ENCODE results near the gene MOB3C. TPM values are rescaled to one million over a fixed set of nuclear protein-coding genes. Genes with fewer than 3 reads are reported as not detected.

Gene MOB3C
- total and polyA plus RNA-seq, 2 of the 4 experiments (the other 2 are of a cell fraction) = 7.3 to 9.0 TPM

DNA sequence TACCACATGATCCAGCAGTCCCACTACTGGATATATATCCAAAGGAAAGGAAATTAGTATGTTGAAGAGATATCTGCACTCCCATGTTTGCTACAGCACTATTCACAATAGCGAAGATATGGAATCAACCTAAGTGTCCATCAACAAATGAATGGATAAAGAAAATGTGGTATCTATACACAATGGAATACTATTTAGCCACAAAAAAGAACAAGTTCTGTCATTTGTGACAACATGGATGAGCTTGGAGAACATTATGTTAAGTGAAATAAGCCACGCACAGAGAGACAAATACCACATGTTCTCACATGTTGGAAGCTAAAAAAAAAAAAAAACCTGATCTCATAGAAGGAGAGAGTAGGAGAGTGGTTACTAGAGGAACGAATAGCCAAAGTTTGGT, 33.9 kb upstream of the MOB3C start:
- H3K23ac ChIP-seq (ENCODE audit: low read depth, low read length) = no peak overlapping the region
- H2AK9ac ChIP-seq (replicated peaks; ENCODE audit: low read depth, low read length, poor library complexity) = no peak overlapping the region
- H4K8ac ChIP-seq (ENCODE audit: low read depth in 2 of 2, low read length in 2 of 2) = no peak overlapping the region
- dilution Hi-C loops (cut with HindIII; ENCODE audit: low sequenced_read_pairs, unreplicated experiment) (no loop called here), intact Hi-C loops (cut with micrococcal nuclease) (no loop called here), in situ Hi-C loops (cut with MboI; ENCODE audit: low sequenced_read_pairs) (no loop called here)
- no peak overlapping the region for H3K4me2 ChIP-seq (ENCODE audit: low read depth, low read length)
- no peak overlapping the region for H2BK20ac ChIP-seq (ENCODE audit: low read depth, low read length)
- CTCF ChIA-PET = no interaction called here
- no peak overlapping the region for H3K56ac ChIP-seq (ENCODE audit: extremely low read depth, insufficient read depth, low read length)
- H3K4me1 ChIP-seq (ENCODE audit: control insufficient read depth, insufficient read depth, low read length) = peaks cover 5% of the 10 kb centered on the region; the same call in 1 of the 2 replicates
- no peak overlapping the region for H3K4ac ChIP-seq (ENCODE audit: low read depth, low read length)
- no peak overlapping the region for H3K27ac ChIP-seq (ENCODE audit: insufficient read depth, low read length)
- H3K4me3 ChIP-seq (ENCODE audit: insufficient read depth, low read depth, low read length) = no peak overlapping the region
- POLR2A ChIA-PET (ENCODE audit: unreplicated experiment) = no interaction called here
- TF ChIP-seq POLR2A (IDR thresholded peaks at IDR 0.05; ENCODE audit: low read depth, low read length) (no peak), MXI1 (IDR thresholded peaks at IDR 0.05; ENCODE audit: borderline replicate concordance, low read depth, low read length) (no peak), RAD21 (IDR thresholded peaks at IDR 0.05; ENCODE audit: low read length) (no peak), CHD1 (IDR thresholded peaks at IDR 0.05; ENCODE audit: low read depth, low read length) (no peak), NFE2L2 (IDR thresholded peaks at IDR 0.05; ENCODE audit: low read depth, low read length) (no peak), RFX5 (IDR thresholded peaks at IDR 0.05; ENCODE audit: low read depth, low read length) (no peak), MAZ (IDR thresholded peaks at IDR 0.05; ENCODE audit: borderline replicate concordance, low read depth, low read length) (no peak), RCOR1 (IDR thresholded peaks at IDR 0.05; ENCODE audit: insufficient replicate concordance, low read length) (no peak), CEBPB (IDR thresholded peaks at IDR 0.05; ENCODE audit: low read depth, low read length) (no peak)
- TF ChIP-seq, protein P1, sequence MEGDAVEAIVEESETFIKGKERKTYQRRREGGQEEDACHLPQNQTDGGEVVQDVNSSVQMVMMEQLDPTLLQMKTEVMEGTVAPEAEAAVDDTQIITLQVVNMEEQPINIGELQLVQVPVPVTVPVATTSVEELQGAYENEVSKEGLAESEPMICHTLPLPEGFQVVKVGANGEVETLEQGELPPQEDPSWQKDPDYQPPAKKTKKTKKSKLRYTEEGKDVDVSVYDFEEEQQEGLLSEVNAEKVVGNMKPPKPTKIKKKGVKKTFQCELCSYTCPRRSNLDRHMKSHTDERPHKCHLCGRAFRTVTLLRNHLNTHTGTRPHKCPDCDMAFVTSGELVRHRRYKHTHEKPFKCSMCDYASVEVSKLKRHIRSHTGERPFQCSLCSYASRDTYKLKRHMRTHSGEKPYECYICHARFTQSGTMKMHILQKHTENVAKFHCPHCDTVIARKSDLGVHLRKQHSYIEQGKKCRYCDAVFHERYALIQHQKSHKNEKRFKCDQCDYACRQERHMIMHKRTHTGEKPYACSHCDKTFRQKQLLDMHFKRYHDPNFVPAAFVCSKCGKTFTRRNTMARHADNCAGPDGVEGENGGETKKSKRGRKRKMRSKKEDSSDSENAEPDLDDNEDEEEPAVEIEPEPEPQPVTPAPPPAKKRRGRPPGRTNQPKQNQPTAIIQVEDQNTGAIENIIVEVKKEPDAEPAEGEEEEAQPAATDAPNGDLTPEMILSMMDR (conservative IDR thresholded peaks at IDR 0.05; ENCODE audit: low read depth, low read length) = no peak
- TF ChIP-seq, protein P2, sequence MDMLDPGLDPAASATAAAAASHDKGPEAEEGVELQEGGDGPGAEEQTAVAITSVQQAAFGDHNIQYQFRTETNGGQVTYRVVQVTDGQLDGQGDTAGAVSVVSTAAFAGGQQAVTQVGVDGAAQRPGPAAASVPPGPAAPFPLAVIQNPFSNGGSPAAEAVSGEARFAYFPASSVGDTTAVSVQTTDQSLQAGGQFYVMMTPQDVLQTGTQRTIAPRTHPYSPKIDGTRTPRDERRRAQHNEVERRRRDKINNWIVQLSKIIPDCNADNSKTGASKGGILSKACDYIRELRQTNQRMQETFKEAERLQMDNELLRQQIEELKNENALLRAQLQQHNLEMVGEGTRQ (IDR thresholded peaks at IDR 0.05; ENCODE audit: low read depth, low read length) = no peak
- H4K5ac ChIP-seq (ENCODE audit: low read depth, low read length) = no peak overlapping the region
- no peak overlapping the region for H2BK120ac ChIP-seq (ENCODE audit: low read depth, low read length)
- no peak overlapping the region for H4K91ac ChIP-seq (ENCODE audit: insufficient read depth, low read depth, low read length)
- ATAC-seq (ENCODE audit: low read depth) (no peak), DNase-seq (no peak)
- H2BK5ac ChIP-seq (ENCODE audit: low read depth, low read length, poor library complexity, severe bottlenecking) = no peak overlapping the region
- H3K79me1 ChIP-seq (ENCODE audit: low read depth in 1 of 2, low read length in 2 of 2) = 0 out of 4 replicates have a peak, but pooled peaks cover 0 to 3% of the 10 kb centered on the region in 2 experiments
- H3K18ac ChIP-seq (ENCODE audit: low read depth, low read length) = no peak overlapping the region
- no peaks in the 10 kb centered on the region for H4K20me1 ChIP-seq (ENCODE audit: insufficient read depth, low read length)
- no peak overlapping the region for H3K9ac ChIP-seq (ENCODE audit: low read depth, low read length)
- 0 out of 2 replicates have a peak, but pooled peaks cover 2% of the 10 kb centered on the region for H3K9me3 ChIP-seq (ENCODE audit: control insufficient read depth, insufficient read depth, low read length)
- no peaks in the 10 kb centered on the region for H3K27me3 ChIP-seq (ENCODE audit: control insufficient read depth, insufficient read depth, low read length)
- no peak overlapping the region for H2AK5ac ChIP-seq (ENCODE audit: low read depth, low read length)
- H3K14ac ChIP-seq (replicated peaks; ENCODE audit: low read depth, low read length) = no peak overlapping the region
- H2AFZ ChIP-seq (replicated peaks; ENCODE audit: low read length, poor library complexity) = no peak overlapping the region
- H2BK15ac ChIP-seq (ENCODE audit: low read depth, low read length) = no peak overlapping the region
- no CpG with 5 or more reads among the region's 3 CpGs for WGBS, 2 experiments (ENCODE audit: extremely low coverage in 2 of 2, insufficient read length in 1 of 2)
- H3K36me3 ChIP-seq (ENCODE audit: control insufficient read depth, insufficient read depth, low read length) = peaks cover 15% of the 10 kb centered on the region; the same call in 1 of the 2 replicates
- no TSS peak for BruUV-seq (replicated peaks)
- no peaks in the 10 kb centered on the region for H3K9me1 ChIP-seq (ENCODE audit: insufficient read depth, low read length)

Measured in IMR-90 (cell line).